Left hindlimb (tissue), 1 donor: ENCODE measurements around the gene CACNA1I.
"Not testable (repeated sequence)": the region's sequence is repeated elsewhere in the genome, so short reads cannot be mapped to it uniquely, and the experiment has no call there.

Experiments used
- DNase-seq: peaks from one replicate; pipeline ENCODE4 v3.0.0-alpha.2; 2018

The CACNA1I gene

GRCh38 chr22:39570665-39571064 lies at the start of gene CACNA1I:
Gene CACNA1I (plus strand): TSS chr22:39570753. CDS start chr22:39570753, 0 bp downstream.
- no peak for DNase-seq

GRCh38 chr22:39521106-39521885 lies 49.3 kb upstream of the CACNA1I start:
- DNase-seq, result not testable (repeated sequence)

- DNase-seq, result not testable (repeated sequence)
These were observed 48.5 kb upstream of the CACNA1I start for GRCh38 chr22:39522091-39522490.

GRCh38 chr22:39522567-39523300 lies 47.8 kb upstream of the CACNA1I start:
- DNase-seq, result no peak

GRCh38 chr22:39524089-39524752 lies 46.3 kb upstream of the CACNA1I start:
- DNase-seq, result no peak

GRCh38 chr22:39524753-39525657 lies 45.5 kb upstream of the CACNA1I start:
- no peak for DNase-seq

- no peak for DNase-seq
These were observed 44.9 kb upstream of the CACNA1I start for GRCh38 chr22:39525658-39525975.

GRCh38 chr22:39526736-39527171 lies 43.8 kb upstream of the CACNA1I start:
- no peak for DNase-seq

GRCh38 chr22:39527481-39527961 lies 43.0 kb upstream of the CACNA1I start:
- DNase-seq, result peak; percentile 37

GRCh38 chr22:39528080-39528661 lies 42.4 kb upstream of the CACNA1I start:
- DNase-seq, result no peak

- DNase-seq, result peak; percentile 91
These were observed 41.7 kb upstream of the CACNA1I start for GRCh38 chr22:39528681-39529486.

GRCh38 chr22:39529487-39529851 lies 41.1 kb upstream of the CACNA1I start:
- no peak for DNase-seq

GRCh38 chr22:39530116-39530515 lies 40.4 kb upstream of the CACNA1I start:
- no peak for DNase-seq

- no peak for DNase-seq
These were observed 39.7 kb upstream of the CACNA1I start for GRCh38 chr22:39530692-39531331.

GRCh38 chr22:39532215-39533073 lies 38.1 kb upstream of the CACNA1I start, which contains the start of gene RPS19BP1:
Gene RPS19BP1 (minus strand): TSS chr22:39532748. CDS start chr22:39532738, 10 bp downstream.
- DNase-seq, result peak; percentile 99

- DNase-seq, result peak; percentile 47
These were observed 36.5 kb upstream of the CACNA1I start for GRCh38 chr22:39534092-39534506.

- DNase-seq, result peak; percentile 86
These were observed 35.8 kb upstream of the CACNA1I start for GRCh38 chr22:39534591-39535356.

GRCh38 chr22:39535357-39535725 lies 35.2 kb upstream of the CACNA1I start:
- no peak for DNase-seq
